ENCODE data around the gene HDAC10. TPM values are rescaled to one million over a fixed set of nuclear protein-coding genes. Genes with fewer than 3 reads are reported as not detected.
A peak's percentile ranks its signal among the peaks of the same experiment; 100 is the strongest.

Gene HDAC10
- total RNA-seq, 1 donor from 2014 or later, result 13.6 TPM

DNA sequence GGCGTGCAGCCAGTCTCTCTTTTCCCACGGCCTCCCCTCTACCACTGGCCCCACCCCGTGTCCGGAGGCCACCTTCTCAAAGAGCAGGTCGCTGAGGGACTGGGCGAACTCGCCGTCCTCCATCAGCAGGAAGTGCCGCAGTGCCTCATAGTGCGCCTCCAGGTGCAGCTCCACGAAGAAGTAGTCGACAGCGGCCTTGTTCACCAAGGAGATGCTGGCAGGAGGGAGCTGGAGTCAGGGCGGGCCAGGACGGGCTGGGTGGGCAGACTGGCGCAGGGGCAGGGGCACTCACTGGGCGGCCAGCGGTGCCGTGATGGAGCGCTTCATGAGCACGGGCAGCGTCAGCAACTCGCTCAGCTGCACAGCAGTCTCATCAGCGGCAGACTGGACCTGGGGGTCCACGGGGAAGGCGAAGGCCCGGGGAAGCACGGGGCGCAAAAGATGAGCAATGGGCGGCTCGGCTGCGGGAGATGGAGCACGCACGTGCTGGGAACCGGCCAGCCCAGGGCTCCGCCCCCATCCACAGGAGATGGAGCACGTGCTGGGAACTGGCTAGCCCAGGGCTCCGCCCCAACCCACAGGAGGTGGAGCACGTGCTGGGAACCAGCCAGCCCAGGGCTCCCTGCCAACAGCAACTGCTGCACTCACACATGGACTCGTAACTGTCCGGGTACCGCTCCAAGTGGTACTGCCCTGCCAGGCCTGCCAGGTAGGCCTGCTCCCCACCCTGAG, 31.9 kb downstream of the HDAC10 start:
- Histone ChIP-seq H3K36me3 (peaks cover 85% of the 10 kb centered on the region), H3K27ac (replicated peaks) (no peak overlapping the region), H3K4me1 (peaks cover 30% of the 10 kb centered on the region), H3K27me3 (ENCODE audit: low read depth) (no peaks in the 10 kb centered on the region), H3K9me3 (replicated peaks) (no peaks in the 10 kb centered on the region), H3K4me3 (no peak overlapping the region)
- TF ChIP-seq, protein P1, sequence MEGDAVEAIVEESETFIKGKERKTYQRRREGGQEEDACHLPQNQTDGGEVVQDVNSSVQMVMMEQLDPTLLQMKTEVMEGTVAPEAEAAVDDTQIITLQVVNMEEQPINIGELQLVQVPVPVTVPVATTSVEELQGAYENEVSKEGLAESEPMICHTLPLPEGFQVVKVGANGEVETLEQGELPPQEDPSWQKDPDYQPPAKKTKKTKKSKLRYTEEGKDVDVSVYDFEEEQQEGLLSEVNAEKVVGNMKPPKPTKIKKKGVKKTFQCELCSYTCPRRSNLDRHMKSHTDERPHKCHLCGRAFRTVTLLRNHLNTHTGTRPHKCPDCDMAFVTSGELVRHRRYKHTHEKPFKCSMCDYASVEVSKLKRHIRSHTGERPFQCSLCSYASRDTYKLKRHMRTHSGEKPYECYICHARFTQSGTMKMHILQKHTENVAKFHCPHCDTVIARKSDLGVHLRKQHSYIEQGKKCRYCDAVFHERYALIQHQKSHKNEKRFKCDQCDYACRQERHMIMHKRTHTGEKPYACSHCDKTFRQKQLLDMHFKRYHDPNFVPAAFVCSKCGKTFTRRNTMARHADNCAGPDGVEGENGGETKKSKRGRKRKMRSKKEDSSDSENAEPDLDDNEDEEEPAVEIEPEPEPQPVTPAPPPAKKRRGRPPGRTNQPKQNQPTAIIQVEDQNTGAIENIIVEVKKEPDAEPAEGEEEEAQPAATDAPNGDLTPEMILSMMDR (IDR thresholded peaks at IDR 0.05; ENCODE audit: borderline replicate concordance), result no peak
- DNase-seq, result peak; percentile 89
- intact Hi-C loops (cut with micrococcal nuclease), result no loop called here

DNA sequence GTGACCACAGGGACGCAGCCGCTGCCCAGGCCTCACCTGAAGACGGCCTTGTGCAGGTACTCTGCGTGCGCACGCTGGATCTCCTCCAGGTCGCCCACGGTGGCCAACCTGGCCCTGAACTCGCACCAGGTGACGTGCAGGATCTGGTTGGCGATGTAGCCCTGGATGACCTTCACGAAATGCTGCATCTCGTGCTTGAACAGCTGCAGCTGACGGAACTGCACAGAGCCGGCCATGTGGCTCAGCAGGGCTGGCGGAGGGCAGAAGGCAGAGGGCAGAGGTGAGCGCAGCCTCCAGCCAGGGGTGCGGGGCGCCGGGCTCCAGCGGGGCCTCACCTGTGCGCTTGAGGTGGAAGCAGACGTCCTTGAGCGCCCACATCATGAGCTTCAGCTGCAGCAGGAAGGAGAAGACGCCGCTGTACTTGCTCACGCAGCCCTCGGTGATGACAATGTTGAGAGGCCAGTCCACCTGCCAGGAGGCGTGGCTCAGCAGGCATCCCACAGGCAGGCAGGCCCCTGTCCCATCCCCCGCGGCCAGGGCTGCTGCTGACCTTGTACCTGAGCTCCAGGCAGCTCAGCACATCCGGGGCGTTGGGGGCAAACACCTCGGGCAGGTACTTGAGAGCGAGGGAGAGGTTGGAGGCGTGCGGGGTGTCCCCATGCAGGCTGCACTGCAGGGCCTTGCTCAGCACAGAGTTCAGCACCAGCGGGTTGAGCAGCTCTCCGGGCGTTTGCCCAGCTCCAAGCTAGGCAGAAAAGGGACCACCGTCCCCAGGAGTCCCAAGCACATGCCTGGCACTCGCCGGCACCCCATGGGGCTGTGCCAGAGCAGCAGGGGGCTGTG, 32.7 kb downstream of the HDAC10 start:
- TF ChIP-seq, protein P1 (IDR thresholded peaks at IDR 0.05; ENCODE audit: borderline replicate concordance), result no peak
- H3K36me3 ChIP-seq, result peaks cover 85% of the 10 kb centered on the region
- no peaks in the 10 kb centered on the region for H3K9me3 ChIP-seq (replicated peaks)
- no peak overlapping the region for H3K4me3 ChIP-seq
- H3K27me3 ChIP-seq (ENCODE audit: low read depth), result no peaks in the 10 kb centered on the region
- DNase-seq, result no peak
- H3K4me1 ChIP-seq, result peaks cover 30% of the 10 kb centered on the region
- no peak overlapping the region for H3K27ac ChIP-seq (replicated peaks)
- intact Hi-C loops (cut with micrococcal nuclease), result no loop called here

DNA sequence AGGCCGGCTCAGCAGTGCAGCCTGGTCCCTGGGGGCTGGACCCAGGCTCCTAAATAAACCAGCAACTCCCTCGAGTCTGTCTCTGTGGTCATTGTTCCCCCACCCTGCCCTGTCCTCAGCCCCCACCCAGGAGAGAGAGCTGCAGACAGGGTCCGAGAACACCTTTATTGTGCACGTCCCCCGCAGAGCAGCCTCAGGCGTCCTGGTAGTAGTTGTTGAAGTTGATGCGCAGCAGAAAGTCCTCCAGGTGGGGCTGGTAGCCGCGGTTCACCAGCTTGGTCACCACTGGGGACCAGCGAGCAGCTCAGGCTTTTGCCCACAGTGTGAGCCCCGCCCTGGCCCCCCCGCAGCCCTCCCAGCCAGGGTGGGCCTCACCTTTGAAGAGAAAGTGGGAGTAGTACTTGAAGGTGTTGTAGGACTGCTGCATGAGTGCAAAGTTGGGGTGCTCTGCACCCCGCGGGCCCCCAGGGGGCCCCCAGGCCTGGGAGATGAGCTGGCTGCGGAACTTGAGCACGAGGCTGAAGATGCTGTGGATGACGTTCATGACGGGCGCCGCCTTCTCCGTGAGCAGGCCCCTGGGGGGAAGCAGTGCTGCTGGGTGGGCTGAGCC, 33.4 kb downstream of the HDAC10 start:
- DNase-seq, result no peak
- H3K9me3 ChIP-seq (replicated peaks), result no peaks in the 10 kb centered on the region
- intact Hi-C loops (cut with micrococcal nuclease), result no loop called here

DNA sequence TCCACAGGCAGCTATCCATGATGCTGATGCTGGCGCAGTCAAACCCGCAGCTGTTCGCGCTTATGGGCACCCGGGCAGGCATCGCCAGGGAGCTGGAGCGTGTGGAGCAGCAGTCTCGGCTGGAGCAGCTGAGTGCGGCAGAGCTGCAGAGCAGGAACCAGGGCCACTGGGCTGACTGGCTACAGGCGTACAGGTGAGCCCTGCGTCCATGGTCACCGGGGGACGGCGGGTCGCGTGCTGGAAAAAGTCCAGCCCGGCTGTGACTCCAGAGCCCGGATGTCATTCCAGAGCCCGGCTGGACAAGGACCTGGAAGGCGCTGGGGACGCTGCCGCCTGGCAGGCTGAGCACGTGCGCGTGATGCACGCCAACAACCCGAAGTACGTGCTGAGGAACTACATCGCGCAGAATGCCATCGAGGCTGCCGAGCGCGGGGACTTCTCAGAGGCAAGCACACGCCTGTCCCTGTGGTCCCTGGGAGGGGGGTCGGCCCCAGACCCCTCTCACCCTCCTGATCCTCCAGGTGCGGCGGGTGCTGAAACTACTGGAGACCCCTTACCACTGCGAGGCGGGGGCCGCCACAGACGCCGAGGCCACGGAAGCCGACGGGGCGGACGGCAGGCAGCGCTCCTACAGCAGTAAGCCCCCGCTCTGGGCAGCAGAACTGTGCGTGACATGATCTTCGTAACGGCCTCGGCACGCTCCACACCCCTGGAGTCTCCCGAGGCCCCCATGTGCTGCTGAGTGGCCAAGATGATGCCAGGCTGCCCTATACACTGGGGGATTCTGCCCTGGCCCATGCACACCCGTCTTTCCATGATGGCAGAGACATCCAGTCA, 34.2 kb downstream of the HDAC10 start:
- no peaks in the 10 kb centered on the region for H3K9me3 ChIP-seq (replicated peaks)
- peaks cover 30% of the 10 kb centered on the region for H3K4me1 ChIP-seq
- TF ChIP-seq, protein P1 (IDR thresholded peaks at IDR 0.05; ENCODE audit: borderline replicate concordance), result no peak
- no peak overlapping the region for H3K27ac ChIP-seq (replicated peaks)
- H3K36me3 ChIP-seq, result peaks cover 85% of the 10 kb centered on the region
- no peak for DNase-seq
- no peaks in the 10 kb centered on the region for H3K27me3 ChIP-seq (ENCODE audit: low read depth)
- intact Hi-C loops (cut with micrococcal nuclease), result no loop called here
- no peak overlapping the region for H3K4me3 ChIP-seq

More for the DNA sequence above, 33.4 kb downstream of the HDAC10 start:
- Histone ChIP-seq H3K36me3 (peaks cover 85% of the 10 kb centered on the region), H3K27me3 (ENCODE audit: low read depth) (no peaks in the 10 kb centered on the region), H3K27ac (replicated peaks) (no peak overlapping the region), H3K4me3 (no peak overlapping the region), H3K4me1 (peaks cover 30% of the 10 kb centered on the region)
- TF ChIP-seq, protein P1 (IDR thresholded peaks at IDR 0.05; ENCODE audit: borderline replicate concordance), result no peak
